ENCODE results near the gene RBM15B.
A peak's percentile ranks its signal among the peaks of the same experiment; 100 is the strongest.
"Not testable (repeated sequence)": the region's sequence is repeated elsewhere in the genome, so short reads cannot be mapped to it uniquely, and the experiment has no call there.

RBM15B gene, protein sequence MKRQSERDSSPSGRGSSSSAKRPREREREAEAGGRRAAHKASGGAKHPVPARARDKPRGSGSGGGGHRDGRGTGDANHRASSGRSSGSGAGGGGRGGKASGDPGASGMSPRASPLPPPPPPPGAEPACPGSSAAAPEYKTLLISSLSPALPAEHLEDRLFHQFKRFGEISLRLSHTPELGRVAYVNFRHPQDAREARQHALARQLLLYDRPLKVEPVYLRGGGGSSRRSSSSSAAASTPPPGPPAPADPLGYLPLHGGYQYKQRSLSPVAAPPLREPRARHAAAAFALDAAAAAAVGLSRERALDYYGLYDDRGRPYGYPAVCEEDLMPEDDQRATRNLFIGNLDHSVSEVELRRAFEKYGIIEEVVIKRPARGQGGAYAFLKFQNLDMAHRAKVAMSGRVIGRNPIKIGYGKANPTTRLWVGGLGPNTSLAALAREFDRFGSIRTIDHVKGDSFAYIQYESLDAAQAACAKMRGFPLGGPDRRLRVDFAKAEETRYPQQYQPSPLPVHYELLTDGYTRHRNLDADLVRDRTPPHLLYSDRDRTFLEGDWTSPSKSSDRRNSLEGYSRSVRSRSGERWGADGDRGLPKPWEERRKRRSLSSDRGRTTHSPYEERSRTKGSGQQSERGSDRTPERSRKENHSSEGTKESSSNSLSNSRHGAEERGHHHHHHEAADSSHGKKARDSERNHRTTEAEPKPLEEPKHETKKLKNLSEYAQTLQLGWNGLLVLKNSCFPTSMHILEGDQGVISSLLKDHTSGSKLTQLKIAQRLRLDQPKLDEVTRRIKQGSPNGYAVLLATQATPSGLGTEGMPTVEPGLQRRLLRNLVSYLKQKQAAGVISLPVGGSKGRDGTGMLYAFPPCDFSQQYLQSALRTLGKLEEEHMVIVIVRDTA

GRCh38 chr3:51391075-51391565, at the start of gene RBM15B:
Gene RBM15B (plus strand): TSS chr3:51391285. CDS start chr3:51391400, 115 bp downstream.
- peak; percentile 97 for DNase-seq

GRCh38 chr3:51343918-51344687, 47.0 kb upstream of the RBM15B start:
- peak; percentile 45 for DNase-seq

GRCh38 chr3:51350751-51351150, 40.3 kb upstream of the RBM15B start:
- no peak for DNase-seq

DNA sequence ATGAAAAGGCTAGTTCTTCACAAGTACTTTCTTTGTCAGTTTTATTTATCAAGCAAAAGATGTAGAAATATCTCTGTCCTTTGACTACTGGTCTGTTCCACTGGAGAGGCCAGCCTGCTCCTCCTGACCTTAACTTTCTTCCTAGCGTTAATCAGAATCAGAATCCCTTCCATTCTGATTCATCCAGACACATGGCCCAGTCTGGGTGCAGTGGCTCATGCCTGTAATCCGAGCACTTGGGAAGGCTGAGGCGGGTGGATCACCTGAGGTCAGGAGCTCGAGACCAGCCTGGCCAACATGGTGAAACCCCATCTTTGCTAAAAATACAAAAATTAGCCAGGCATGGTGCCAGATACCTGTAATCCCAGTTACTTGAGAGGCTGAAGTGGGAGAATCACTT, 38.0 kb upstream of the RBM15B start:
- DNase-seq: no peak

- DNase-seq: peak; percentile 30
Measured at GRCh38 chr3:51353691-51354090, 37.4 kb upstream of the RBM15B start.

DNA sequence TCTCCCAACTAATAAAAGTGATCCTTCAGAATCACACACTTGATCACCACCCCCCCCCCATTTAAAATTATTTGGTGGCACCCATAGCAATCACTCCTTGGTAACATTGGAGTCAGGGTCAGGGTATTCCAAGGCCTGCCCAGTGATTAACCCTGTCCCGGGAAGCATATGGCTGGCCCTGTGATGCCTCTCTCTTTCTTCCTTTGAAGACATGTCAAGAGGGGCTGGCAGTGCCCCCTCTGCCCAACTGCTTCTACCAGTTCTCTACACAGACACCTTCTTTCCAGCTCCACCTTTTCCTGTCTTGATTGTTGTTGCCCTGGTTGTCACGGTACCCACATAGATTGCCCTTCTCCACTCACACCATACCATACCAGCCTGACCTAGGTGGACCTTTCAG, 36.9 kb upstream of the RBM15B start:
- DNase-seq: no peak

DNA sequence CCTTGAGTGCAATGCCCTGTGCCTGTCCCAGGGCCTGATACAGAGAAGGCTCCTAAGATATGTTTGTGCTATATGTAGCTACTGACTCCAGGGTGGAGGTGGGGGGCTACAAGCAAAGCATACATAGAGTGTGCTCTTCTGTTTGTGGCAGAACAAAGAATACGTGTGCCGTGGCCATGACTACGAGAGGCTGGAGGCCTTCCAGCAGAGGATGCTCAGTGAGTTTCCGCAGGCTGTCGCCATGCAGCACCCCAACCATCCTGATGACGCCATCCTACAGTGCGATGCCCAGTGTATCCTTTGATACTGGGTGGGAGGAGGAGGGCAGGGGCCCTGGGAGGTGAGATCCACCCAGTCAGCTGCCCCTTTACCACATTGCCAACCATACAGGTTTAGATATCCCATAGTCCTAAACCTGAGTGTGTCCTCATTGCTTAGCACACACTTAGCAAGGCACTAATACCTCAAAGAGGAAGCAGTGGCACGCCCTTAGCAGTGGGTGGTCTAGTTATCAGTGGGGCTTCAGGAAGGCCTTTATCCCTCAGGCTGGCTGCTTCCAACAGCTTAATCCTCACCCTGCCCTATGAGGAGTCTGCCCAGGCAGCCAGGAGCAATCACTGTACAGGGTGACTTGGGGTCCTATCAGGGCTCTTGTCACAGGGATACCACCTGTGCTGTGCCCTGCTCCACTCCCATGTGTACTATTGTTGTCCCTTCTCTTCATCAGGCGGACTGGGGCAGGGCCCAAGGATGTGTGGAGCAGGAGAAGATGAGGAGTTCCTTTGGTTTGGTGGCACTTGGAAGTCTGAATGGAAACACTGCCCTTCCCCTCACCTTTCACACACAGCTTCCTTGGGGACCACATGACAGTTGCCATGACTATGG, 36.1 kb upstream of the RBM15B start:
- no peak for DNase-seq

- no peak for DNase-seq
Measured at GRCh38 chr3:51355891-51356578, 35.0 kb upstream of the RBM15B start.

- DNase-seq: no peak
Measured at GRCh38 chr3:51357856-51358255, 33.2 kb upstream of the RBM15B start.

GRCh38 chr3:51358981-51359380, 32.1 kb upstream of the RBM15B start:
- DNase-seq: no peak

DNA sequence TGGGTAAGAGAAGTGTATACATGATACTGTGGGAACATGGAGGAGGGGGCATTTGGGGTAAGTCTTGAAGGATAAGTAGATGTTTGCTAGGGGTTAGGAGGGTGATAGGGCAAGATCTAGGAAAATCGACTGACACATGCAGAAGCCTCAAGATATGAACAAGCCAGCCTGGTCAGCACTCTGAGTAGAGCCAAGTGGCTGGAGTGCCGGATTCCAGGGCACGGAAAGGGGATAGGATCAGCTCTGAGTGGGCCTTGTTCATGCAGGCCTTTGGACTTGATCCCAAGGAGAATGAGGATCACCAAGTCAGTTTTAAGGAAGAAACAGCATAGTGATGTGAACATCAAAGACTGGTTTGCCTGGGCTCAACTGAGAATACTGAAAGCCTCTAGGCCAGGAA, 30.3 kb upstream of the RBM15B start:
- no peak for DNase-seq

DNA sequence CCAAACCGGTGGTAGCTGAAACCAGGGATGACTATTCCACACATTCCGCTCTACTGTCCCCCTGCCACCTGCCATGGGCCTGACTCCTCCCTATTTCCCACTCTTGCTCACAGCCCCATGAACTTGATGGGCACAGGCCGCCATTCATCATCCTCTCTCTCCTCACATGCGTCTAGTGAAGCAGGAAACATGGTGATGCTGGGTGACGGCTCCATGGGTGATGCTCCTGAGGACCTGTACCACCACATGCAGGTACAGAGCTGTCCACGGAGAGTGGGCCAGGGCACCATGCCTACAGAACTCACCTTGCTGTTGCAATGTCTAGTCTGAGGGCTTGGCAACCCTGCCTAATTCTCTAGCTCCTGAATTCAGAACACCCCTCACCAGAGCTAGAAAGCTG, 29.3 kb upstream of the RBM15B start:
- no peak for DNase-seq

- DNase-seq: no peak
Measured at GRCh38 chr3:51362476-51362875, 28.6 kb upstream of the RBM15B start.

DNA sequence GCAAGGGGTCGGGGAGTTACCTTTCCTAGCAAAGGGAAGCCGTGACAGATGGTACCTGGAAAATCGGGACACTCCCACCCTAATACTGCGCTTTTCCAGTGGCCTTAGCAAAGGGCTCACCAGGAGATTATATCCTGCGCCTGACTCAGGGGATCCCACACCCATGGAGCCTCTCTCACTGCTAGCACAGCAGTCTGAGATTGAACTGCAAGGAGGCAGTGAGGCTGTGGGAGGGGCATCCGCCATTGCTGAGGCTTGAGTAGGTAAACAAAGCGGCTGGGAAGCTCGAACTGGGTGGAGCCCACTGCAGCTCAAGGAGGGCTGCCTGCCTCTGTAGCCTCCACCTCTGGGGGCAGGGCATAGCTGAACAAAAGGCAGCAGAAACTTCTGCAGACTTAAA, 22.8 kb upstream of the RBM15B start:
- not testable (repeated sequence) for DNase-seq

DNA sequence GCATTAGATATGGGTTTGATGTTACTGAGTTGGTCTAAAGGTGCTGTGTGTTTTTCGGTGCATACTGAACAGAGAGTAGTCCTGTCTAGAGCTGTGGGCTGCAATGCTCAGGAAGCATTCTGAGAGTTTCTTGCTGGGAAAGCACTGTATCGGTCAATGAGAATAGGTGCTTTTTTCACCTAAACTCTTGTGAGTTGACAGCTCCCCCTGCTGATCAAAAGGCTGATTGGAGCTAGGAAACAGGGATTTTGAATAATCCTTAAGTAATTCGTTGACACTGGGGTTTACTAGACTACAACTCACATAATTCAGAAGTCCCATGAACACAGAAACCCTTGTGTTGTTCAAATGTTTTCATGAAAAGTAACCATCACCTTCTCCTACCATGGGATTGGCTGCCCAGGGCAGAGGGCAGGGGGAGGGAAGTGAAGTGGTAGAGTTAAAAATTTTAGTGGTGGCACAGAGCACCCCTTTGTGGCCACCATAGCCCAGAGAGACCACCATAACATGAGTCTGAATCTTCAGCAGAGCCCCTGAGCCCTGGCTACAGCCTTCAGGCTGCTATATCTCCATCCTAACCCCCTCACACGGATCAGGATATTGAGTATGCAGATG, 19.0 kb upstream of the RBM15B start:
- DNase-seq: peak; percentile 45

DNA sequence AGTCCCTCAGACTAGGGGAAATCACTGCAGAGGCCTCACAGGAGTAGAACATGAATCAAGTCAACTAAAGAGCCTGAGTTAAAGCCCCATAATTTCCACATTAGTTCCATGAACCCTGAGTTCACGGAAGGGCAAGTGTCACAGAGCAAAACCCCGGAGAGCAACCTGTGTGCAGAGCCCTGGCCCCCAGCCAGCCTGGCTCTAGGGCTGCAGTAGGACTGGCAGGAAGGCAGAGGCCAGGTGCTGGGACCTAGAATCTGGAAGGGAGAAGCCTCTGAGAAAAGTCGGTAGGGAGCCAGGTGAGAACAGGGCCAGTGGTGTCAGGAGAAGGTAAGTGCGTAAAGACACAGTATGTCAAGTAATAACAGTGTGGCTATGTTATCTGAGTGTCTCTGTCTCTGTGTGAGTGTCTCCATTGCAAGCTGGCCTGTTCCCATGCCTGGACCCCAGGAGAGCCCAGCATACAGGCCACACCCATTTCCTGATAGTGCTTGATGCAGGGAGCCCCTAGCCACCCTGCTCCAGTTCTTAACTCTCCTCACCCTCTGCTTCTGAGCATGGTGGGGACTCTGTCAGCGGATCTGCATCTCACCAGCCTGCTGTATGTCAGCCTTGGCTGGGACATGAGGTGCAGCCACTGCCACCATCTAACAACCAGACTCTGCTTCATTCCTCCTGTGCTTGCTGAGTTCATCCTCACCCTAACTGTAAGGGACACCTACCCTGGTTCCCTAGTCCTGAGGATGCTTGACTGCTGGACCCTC, 17.2 kb upstream of the RBM15B start:
- no peak for DNase-seq

- DNase-seq: no peak
Measured at GRCh38 chr3:51374456-51374855, 16.6 kb upstream of the RBM15B start.

GRCh38 chr3:51375136-51375535, 15.9 kb upstream of the RBM15B start:
- no peak for DNase-seq

DNA sequence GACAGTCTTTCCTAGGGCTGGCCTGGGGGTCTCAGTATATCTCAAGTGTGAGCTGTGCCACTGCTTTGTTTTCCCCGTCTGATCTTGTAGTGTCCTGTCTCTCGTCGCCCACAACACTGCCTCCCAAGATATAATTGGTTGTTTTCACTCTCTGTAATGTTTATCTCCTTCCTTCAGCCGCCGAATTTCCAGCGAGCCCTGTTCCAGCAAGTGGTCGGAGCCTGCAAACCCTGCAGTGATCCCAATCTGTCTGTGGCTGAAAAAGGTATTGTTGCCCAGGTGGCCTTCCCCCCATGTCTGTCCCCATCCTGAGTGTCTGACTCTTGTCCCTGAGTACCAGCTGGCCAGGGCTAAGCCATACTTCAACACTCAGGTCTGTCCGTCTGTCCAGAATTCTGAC, 15.5 kb upstream of the RBM15B start:
- no peak for DNase-seq

GRCh38 chr3:51378065-51378464, 13.0 kb upstream of the RBM15B start:
- DNase-seq: no peak
